ENCODE results near the gene RPS15A. TPM values are rescaled to one million over a fixed set of nuclear protein-coding genes. Genes with fewer than 3 reads are reported as not detected.

RPS15A gene
- polyA plus RNA-seq, 1 donor from 2014 or later, result 3,296 TPM

DNA sequence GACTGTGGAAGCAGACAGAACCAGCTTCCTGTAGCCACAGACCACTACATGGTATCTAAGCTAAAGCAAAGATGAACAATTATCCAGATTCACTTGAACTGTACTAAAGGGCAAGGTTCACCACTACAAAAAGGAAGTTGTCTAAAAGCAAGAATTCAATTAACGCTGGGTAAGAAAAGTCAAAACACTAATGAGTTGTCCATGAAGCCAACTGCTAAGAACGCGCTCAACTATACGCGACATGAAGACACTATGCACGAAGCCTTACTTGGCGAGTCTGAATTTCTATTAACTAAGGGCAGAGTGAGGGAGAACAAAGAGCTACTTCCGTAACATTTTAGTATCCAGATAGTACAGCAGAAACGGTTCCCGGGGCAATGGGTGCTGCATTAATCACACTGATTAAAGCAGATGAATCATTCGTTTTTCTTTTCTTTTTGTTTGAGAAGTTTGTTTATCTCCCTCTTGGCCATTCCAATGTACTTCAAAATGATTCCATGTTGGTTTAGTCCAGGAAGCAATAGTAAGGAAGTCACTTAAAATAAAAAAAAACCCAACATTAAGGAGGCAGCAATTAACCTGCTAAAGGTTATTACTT lies 2.8 kb upstream of the RPS15A start:
- Histone ChIP-seq H3K9me3 (ENCODE audit: low read length) (no peaks in the 10 kb centered on the region), H2AFZ (ENCODE audit: low read depth, low read length) (no peak overlapping the region), H3K79me2 (replicated peaks; ENCODE audit: insufficient read depth, low read length) (peaks cover 28% of the 10 kb centered on the region), H3F3A (ENCODE audit: insufficient read depth, low read length, poor library complexity, severe bottlenecking) (no peaks in the 10 kb centered on the region), H3K27ac (ENCODE audit: low read length) (no peak overlapping the region), H3K36me3 (ENCODE audit: insufficient read depth, low read length) (no peaks in the 10 kb centered on the region), H3K27me3 (ENCODE audit: insufficient read depth, low read depth, low read length) (no peaks in the 10 kb centered on the region), H4K20me1 (ENCODE audit: insufficient read depth) (no peaks in the 10 kb centered on the region), H3K4me2 (ENCODE audit: low read length) (no peak overlapping the region), H3K9ac (ENCODE audit: low read length) (no peak overlapping the region), H3K4me3 (ENCODE audit: low read length) (no peak overlapping the region), H3K9me2 (ENCODE audit: insufficient read depth, low read length) (no peaks in the 10 kb centered on the region)
- TF ChIP-seq TAF1 (IDR thresholded peaks at IDR 0.05; ENCODE audit: low read depth), result no peak
- TF ChIP-seq, protein P1, sequence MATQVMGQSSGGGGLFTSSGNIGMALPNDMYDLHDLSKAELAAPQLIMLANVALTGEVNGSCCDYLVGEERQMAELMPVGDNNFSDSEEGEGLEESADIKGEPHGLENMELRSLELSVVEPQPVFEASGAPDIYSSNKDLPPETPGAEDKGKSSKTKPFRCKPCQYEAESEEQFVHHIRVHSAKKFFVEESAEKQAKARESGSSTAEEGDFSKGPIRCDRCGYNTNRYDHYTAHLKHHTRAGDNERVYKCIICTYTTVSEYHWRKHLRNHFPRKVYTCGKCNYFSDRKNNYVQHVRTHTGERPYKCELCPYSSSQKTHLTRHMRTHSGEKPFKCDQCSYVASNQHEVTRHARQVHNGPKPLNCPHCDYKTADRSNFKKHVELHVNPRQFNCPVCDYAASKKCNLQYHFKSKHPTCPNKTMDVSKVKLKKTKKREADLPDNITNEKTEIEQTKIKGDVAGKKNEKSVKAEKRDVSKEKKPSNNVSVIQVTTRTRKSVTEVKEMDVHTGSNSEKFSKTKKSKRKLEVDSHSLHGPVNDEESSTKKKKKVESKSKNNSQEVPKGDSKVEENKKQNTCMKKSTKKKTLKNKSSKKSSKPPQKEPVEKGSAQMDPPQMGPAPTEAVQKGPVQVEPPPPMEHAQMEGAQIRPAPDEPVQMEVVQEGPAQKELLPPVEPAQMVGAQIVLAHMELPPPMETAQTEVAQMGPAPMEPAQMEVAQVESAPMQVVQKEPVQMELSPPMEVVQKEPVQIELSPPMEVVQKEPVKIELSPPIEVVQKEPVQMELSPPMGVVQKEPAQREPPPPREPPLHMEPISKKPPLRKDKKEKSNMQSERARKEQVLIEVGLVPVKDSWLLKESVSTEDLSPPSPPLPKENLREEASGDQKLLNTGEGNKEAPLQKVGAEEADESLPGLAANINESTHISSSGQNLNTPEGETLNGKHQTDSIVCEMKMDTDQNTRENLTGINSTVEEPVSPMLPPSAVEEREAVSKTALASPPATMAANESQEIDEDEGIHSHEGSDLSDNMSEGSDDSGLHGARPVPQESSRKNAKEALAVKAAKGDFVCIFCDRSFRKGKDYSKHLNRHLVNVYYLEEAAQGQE (IDR thresholded peaks at IDR 0.05; ENCODE audit: borderline replicate concordance), result no peak
- TF ChIP-seq EZH2 (IDR thresholded peaks at IDR 0.05; ENCODE audit: borderline replicate concordance, insufficient read depth, low read length, poor library complexity, severe bottlenecking), result no peak
- no peak for TF ChIP-seq POLR2AphosphoS5 (IDR thresholded peaks at IDR 0.05)
- no peak for TF ChIP-seq EP300 (conservative IDR thresholded peaks at IDR 0.05; ENCODE audit: poor library complexity, severe bottlenecking)
- no peak for TF ChIP-seq MXI1 (conservative IDR thresholded peaks at IDR 0.05; ENCODE audit: poor library complexity, severe bottlenecking)
- no peak for TF ChIP-seq RAD21 (conservative IDR thresholded peaks at IDR 0.05)
- TF ChIP-seq, protein P2, sequence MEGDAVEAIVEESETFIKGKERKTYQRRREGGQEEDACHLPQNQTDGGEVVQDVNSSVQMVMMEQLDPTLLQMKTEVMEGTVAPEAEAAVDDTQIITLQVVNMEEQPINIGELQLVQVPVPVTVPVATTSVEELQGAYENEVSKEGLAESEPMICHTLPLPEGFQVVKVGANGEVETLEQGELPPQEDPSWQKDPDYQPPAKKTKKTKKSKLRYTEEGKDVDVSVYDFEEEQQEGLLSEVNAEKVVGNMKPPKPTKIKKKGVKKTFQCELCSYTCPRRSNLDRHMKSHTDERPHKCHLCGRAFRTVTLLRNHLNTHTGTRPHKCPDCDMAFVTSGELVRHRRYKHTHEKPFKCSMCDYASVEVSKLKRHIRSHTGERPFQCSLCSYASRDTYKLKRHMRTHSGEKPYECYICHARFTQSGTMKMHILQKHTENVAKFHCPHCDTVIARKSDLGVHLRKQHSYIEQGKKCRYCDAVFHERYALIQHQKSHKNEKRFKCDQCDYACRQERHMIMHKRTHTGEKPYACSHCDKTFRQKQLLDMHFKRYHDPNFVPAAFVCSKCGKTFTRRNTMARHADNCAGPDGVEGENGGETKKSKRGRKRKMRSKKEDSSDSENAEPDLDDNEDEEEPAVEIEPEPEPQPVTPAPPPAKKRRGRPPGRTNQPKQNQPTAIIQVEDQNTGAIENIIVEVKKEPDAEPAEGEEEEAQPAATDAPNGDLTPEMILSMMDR (IDR thresholded peaks at IDR 0.05; ENCODE audit: poor library complexity, severe bottlenecking), result no peak
- TF ChIP-seq SMC3 (conservative IDR thresholded peaks at IDR 0.05; ENCODE audit: poor library complexity), result no peak

DNA sequence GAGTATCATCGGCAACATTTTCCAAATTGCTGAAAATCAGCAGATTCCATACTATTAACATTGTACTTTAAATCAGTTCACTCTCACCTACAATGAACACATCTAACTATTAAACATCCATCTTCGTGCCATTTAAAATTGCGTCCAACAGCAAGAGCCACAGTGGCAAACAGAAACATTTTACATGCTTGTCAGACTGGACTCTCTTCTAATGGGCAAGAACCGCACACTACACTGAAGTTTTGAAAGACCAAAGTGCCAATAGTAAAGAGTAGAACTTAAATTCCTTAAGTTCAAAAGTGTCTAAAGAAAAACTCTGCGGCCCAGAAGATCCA lies 652 bp downstream of the RPS15A start:
- Histone ChIP-seq H3F3A (ENCODE audit: insufficient read depth, low read length, poor library complexity, severe bottlenecking) (no peaks in the 10 kb centered on the region), H3K9ac (ENCODE audit: low read length) (peak overlapping the region; percentile 85), H3K36me3 (ENCODE audit: insufficient read depth, low read length) (peaks cover 4% of the 10 kb centered on the region), H2AFZ (ENCODE audit: low read depth, low read length) (peak overlapping the region; percentile 59), H3K27ac (ENCODE audit: low read length) (peak overlapping the region; percentile 78), H3K4me2 (ENCODE audit: low read length) (peak overlapping the region; percentile 90), H3K9me2 (ENCODE audit: insufficient read depth, low read length) (no peaks in the 10 kb centered on the region), H3K4me3 (ENCODE audit: low read length) (peak overlapping the region; percentile 79), H4K20me1 (ENCODE audit: insufficient read depth) (peaks cover 19% of the 10 kb centered on the region), H3K79me2 (replicated peaks; ENCODE audit: insufficient read depth, low read length) (peaks cover 47% of the 10 kb centered on the region), H3K9me3 (ENCODE audit: low read length) (no peaks in the 10 kb centered on the region), H3K27me3 (ENCODE audit: insufficient read depth, low read depth, low read length) (no peaks in the 10 kb centered on the region)
- TF ChIP-seq SMC3 (conservative IDR thresholded peaks at IDR 0.05; ENCODE audit: poor library complexity), result no peak
- no peak for TF ChIP-seq EP300 (conservative IDR thresholded peaks at IDR 0.05; ENCODE audit: poor library complexity, severe bottlenecking)
- TF ChIP-seq, protein P1 (IDR thresholded peaks at IDR 0.05; ENCODE audit: borderline replicate concordance), result no peak
- TF ChIP-seq, protein P2 (IDR thresholded peaks at IDR 0.05; ENCODE audit: poor library complexity, severe bottlenecking), result no peak
- no peak for TF ChIP-seq POLR2AphosphoS5 (IDR thresholded peaks at IDR 0.05)
- no peak for TF ChIP-seq TAF1 (IDR thresholded peaks at IDR 0.05; ENCODE audit: low read depth)
- no peak for TF ChIP-seq MXI1 (conservative IDR thresholded peaks at IDR 0.05; ENCODE audit: poor library complexity, severe bottlenecking)
- TF ChIP-seq RAD21 (conservative IDR thresholded peaks at IDR 0.05), result no peak
